ENCODE measurements around the gene KCTD21. TPM values are rescaled to one million over a fixed set of nuclear protein-coding genes. Genes with fewer than 3 reads are reported as not detected.

KCTD21 gene
- total RNA-seq, 1 donor from 2014 or later: 0.90 TPM

DNA sequence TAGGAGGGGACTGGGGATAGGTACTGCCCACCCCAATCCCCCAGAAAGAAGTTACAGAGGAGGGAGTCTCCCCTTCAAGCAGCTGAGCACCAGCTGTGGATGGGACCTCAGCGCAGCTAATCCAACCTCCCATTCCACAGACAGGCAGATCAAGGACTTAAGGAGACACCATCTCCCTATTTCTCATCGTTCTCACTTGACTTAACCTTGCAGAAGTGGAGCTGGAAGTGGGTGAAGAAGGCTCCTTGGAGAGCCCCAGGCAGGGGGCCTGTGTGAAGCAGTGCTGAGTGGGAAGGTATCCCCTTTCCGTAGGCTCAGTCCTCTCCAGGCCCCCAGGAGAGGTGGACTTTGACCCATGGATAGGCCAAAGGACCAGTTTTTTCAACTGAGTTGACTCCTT, 27.6 kb upstream of the KCTD21 start:
- Mint-ChIP-seq H3K36me3 (peaks cover 39% of the 10 kb centered on the region), H3K27me3 (ENCODE audit: insufficient read depth, low read depth) (peaks cover 10% of the 10 kb centered on the region), H3K4me1 (no peaks in the 10 kb centered on the region), H3K27ac (no peak overlapping the region), H3K9me3 (peaks cover 2% of the 10 kb centered on the region), H3K4me3 (no peak overlapping the region)
- Histone ChIP-seq H3K4me1 (no peaks in the 10 kb centered on the region), H3K79me2 (ENCODE audit: low read depth) (no peaks in the 10 kb centered on the region), H3F3A (ENCODE audit: low read depth) (no peaks in the 10 kb centered on the region), H3K9ac (no peak overlapping the region), H3K27me3 (no peaks in the 10 kb centered on the region), H3K36me3 (no peaks in the 10 kb centered on the region), H3K27ac (no peak overlapping the region), H3K4me2 (no peak overlapping the region), H2AFZ (replicated peaks) (no peak overlapping the region), H4K20me1 (ENCODE audit: low read depth) (no peaks in the 10 kb centered on the region), H3K9me3 (ENCODE audit: low read depth) (no peaks in the 10 kb centered on the region), H3K4me3 (no peak overlapping the region)
- no peak for DNase-seq (ENCODE audit: low spot score)
- TF ChIP-seq, protein P1, sequence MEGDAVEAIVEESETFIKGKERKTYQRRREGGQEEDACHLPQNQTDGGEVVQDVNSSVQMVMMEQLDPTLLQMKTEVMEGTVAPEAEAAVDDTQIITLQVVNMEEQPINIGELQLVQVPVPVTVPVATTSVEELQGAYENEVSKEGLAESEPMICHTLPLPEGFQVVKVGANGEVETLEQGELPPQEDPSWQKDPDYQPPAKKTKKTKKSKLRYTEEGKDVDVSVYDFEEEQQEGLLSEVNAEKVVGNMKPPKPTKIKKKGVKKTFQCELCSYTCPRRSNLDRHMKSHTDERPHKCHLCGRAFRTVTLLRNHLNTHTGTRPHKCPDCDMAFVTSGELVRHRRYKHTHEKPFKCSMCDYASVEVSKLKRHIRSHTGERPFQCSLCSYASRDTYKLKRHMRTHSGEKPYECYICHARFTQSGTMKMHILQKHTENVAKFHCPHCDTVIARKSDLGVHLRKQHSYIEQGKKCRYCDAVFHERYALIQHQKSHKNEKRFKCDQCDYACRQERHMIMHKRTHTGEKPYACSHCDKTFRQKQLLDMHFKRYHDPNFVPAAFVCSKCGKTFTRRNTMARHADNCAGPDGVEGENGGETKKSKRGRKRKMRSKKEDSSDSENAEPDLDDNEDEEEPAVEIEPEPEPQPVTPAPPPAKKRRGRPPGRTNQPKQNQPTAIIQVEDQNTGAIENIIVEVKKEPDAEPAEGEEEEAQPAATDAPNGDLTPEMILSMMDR (IDR thresholded peaks at IDR 0.05): no peak

DNA sequence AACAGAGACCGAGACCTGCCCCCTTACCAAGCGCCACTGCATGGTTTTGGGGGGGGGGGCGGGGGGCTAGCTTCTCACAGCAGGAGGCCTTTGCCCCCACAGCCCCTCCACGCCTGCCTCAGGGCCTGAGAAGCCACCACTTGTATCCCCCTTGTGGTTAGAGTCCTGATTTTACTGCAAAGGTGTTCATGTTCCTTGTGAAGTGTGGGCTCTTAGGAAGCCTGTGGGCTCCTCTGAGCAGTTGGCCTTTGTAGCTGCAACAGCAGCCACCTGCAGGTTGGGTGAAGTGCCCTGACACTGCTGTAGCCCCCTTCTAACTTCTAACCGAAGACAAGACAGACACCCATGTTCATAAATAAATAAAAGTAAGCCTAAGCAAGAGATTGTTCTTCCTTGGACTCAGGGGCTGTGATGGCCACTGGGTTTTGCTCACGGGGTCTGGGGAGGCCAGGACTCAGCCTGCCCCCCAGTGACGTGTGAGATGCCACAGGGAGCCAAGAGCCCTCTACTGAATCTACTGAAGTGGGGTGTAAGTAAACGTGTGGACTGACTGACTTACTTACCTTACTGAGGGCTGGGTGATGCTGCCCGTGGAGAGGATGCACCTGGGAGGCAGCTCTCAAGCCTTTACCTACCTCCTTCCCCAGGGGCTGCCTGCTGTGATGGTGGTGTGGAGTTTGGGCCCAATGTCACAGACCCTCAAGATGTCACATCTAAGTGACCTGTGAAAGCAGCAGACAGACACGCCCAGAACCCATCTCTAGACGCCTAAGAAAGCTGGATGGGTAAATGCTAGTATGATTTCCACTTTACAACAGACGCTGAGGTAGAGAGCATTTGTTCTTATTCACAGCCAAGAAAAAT, 26.1 kb upstream of the KCTD21 start:
- Histone ChIP-seq H3K27ac (no peak overlapping the region), H3K27me3 (no peaks in the 10 kb centered on the region), H3F3A (ENCODE audit: low read depth) (no peaks in the 10 kb centered on the region), H3K4me1 (no peaks in the 10 kb centered on the region), H3K9ac (no peak overlapping the region), H3K4me2 (no peak overlapping the region), H3K79me2 (ENCODE audit: low read depth) (no peaks in the 10 kb centered on the region), H3K36me3 (no peaks in the 10 kb centered on the region), H3K4me3 (no peak overlapping the region), H4K20me1 (ENCODE audit: low read depth) (no peaks in the 10 kb centered on the region), H3K9me3 (ENCODE audit: low read depth) (no peaks in the 10 kb centered on the region), H2AFZ (replicated peaks) (no peak overlapping the region)
- DNase-seq (ENCODE audit: low spot score): no peak
- Mint-ChIP-seq H3K27me3 (ENCODE audit: insufficient read depth, low read depth) (peaks cover 11% of the 10 kb centered on the region), H3K4me1 (no peaks in the 10 kb centered on the region), H3K4me3 (no peak overlapping the region), H3K27ac (no peak overlapping the region), H3K9me3 (peaks cover 2% of the 10 kb centered on the region), H3K36me3 (peaks cover 37% of the 10 kb centered on the region)
- TF ChIP-seq, protein P1 (IDR thresholded peaks at IDR 0.05): no peak
- TF ChIP-seq EZH2phosphoT487 (IDR thresholded peaks at IDR 0.05) (no peak), EZH2 (IDR thresholded peaks at IDR 0.05) (no peak)

GRCh38 chr11:78213526-78214330, 25.3 kb upstream of the KCTD21 start:
- H3K9me3 Mint-ChIP-seq: peaks cover 2% of the 10 kb centered on the region
- no peaks in the 10 kb centered on the region for H3K27me3 ChIP-seq
- no peak overlapping the region for H3K4me3 Mint-ChIP-seq
- H3K36me3 Mint-ChIP-seq: peaks cover 40% of the 10 kb centered on the region
- H3K79me2 ChIP-seq (ENCODE audit: low read depth): no peaks in the 10 kb centered on the region
- H4K20me1 ChIP-seq (ENCODE audit: low read depth): no peaks in the 10 kb centered on the region
- no peaks in the 10 kb centered on the region for H3K4me1 Mint-ChIP-seq
- no peak for DNase-seq (ENCODE audit: low spot score)
- no peak overlapping the region for H2AFZ ChIP-seq (replicated peaks)
- H3K36me3 ChIP-seq: no peaks in the 10 kb centered on the region
- no peak overlapping the region for H3K9ac ChIP-seq
- H3K27ac ChIP-seq: no peak overlapping the region
- peaks cover 12% of the 10 kb centered on the region for H3K27me3 Mint-ChIP-seq (ENCODE audit: insufficient read depth, low read depth)
- TF ChIP-seq EZH2 (IDR thresholded peaks at IDR 0.05) (no peak), EZH2phosphoT487 (IDR thresholded peaks at IDR 0.05) (no peak)
- TF ChIP-seq, protein P1 (IDR thresholded peaks at IDR 0.05): no peak
- H3F3A ChIP-seq (ENCODE audit: low read depth): no peaks in the 10 kb centered on the region
- H3K4me2 ChIP-seq: no peak overlapping the region
- no peaks in the 10 kb centered on the region for H3K4me1 ChIP-seq
- H3K27ac Mint-ChIP-seq: no peak overlapping the region
- H3K4me3 ChIP-seq: no peak overlapping the region
- no peaks in the 10 kb centered on the region for H3K9me3 ChIP-seq (ENCODE audit: low read depth)

Data from neural progenitor cell (in vitro differentiated cells).